Fibroblast of lung (primary cell): ENCODE measurements around the gene NRCAM.

Experiments used
- EZH2 ChIP-seq: IDR thresholded peaks from 2 replicates; pipeline ENCODE4 v1.5.1; 2012; ENCODE audit warnings: low read length, control low read depth, mild to moderate bottlenecking; ENCODE audit errors: missing control alignments
- TF ChIP-seq, protein P1 (sequence below), 2 donors: IDR thresholded peaks in 1 of 2; conservative IDR thresholded peaks in 1 of 2; 1 replicate in 1 of 2; 2 replicates in 1 of 2; pipeline ENCODE4 v1.5.1; 2011 to 2012; ENCODE audit warnings: low read length in 2 of 2, control low read depth in 1 of 2, inconsistent platforms in 1 of 2, low read depth in 1 of 2, mild to moderate bottlenecking in 1 of 2

- no peak for TF ChIP-seq EZH2
- TF ChIP-seq, protein P1, sequence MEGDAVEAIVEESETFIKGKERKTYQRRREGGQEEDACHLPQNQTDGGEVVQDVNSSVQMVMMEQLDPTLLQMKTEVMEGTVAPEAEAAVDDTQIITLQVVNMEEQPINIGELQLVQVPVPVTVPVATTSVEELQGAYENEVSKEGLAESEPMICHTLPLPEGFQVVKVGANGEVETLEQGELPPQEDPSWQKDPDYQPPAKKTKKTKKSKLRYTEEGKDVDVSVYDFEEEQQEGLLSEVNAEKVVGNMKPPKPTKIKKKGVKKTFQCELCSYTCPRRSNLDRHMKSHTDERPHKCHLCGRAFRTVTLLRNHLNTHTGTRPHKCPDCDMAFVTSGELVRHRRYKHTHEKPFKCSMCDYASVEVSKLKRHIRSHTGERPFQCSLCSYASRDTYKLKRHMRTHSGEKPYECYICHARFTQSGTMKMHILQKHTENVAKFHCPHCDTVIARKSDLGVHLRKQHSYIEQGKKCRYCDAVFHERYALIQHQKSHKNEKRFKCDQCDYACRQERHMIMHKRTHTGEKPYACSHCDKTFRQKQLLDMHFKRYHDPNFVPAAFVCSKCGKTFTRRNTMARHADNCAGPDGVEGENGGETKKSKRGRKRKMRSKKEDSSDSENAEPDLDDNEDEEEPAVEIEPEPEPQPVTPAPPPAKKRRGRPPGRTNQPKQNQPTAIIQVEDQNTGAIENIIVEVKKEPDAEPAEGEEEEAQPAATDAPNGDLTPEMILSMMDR (conservative IDR thresholded peaks at IDR 0.05 in 1 of 2, IDR thresholded peaks at IDR 0.05 in 1 of 2; ENCODE audit: low read depth in 1 of 2, low read length in 2 of 2) = no peak
These were observed 34.4 kb downstream of the NRCAM start for GRCh38 chr7:108421720-108422331.
